NCI-H82 treated with DMSO at 0.1 percent for 48 hours (cell line): ENCODE results near the gene CTBP1.

Source experiments
- DNase-seq: peaks from one replicate; lab custom pipeline; 2025; ENCODE audit not compliant: unreplicated experiment; lab: John Stamatoyannopoulos, UW

The CTBP1 gene

GRCh38 chr4:1164444-1164843 is 84.5 kb downstream of the CTBP1 start:
- DNase-seq, result no peak

GRCh38 chr4:1164040-1164439 is 84.9 kb downstream of the CTBP1 start:
- no peak for DNase-seq
